Stomach (tissue), 4 donors: Measurements from ENCODE around the gene KCNQ5.

ENCODE experiments used
- POLR2A ChIP-seq, 4 donors: fragments of 450-650 bp; IDR thresholded peaks; one replicate each; pipeline ENCODE4 v1.6.1; 2016; ENCODE audit warnings: antibody characterized with exemption in 4 of 4, control low read depth in 2 of 4, mild to moderate bottlenecking in 1 of 4, moderate library complexity in 1 of 4
- TF ChIP-seq, protein P1 (sequence below), 7 experiments: fragments of 450-650 bp in 4 of 7; fragments of 200-600 bp in 3 of 7; sonication (generic) in 3 of 7; IDR thresholded peaks; one replicate each; pipeline ENCODE4 v1.5.1; 2016 to 2019; ENCODE audit warnings: antibody characterized with exemption in 7 of 7, control low read depth in 2 of 7, mild to moderate bottlenecking in 1 of 7

- TF ChIP-seq, protein P1, sequence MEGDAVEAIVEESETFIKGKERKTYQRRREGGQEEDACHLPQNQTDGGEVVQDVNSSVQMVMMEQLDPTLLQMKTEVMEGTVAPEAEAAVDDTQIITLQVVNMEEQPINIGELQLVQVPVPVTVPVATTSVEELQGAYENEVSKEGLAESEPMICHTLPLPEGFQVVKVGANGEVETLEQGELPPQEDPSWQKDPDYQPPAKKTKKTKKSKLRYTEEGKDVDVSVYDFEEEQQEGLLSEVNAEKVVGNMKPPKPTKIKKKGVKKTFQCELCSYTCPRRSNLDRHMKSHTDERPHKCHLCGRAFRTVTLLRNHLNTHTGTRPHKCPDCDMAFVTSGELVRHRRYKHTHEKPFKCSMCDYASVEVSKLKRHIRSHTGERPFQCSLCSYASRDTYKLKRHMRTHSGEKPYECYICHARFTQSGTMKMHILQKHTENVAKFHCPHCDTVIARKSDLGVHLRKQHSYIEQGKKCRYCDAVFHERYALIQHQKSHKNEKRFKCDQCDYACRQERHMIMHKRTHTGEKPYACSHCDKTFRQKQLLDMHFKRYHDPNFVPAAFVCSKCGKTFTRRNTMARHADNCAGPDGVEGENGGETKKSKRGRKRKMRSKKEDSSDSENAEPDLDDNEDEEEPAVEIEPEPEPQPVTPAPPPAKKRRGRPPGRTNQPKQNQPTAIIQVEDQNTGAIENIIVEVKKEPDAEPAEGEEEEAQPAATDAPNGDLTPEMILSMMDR (IDR thresholded peaks at IDR 0.05), result no peak
- TF ChIP-seq POLR2A (IDR thresholded peaks at IDR 0.05), result no peak
These were observed 55.1 kb downstream of the KCNQ5 start for GRCh38 chr6:72676995-72677394.
